CD14-positive monocyte (primary cell): Measurements from ENCODE around the gene CA4. TPM values are rescaled to one million over a fixed set of nuclear protein-coding genes. Genes with fewer than 3 reads are reported as not detected.

ENCODE experiments used
- DNase-seq, 3 donors: peaks; one replicate each; pipeline ENCODE4 v3.0.0-alpha.2; 2011 to 2022
- H2AFZ ChIP-seq: 2 replicates; pipeline ENCODE4 v1.6.0; 2012; ENCODE audit warnings: mild to moderate bottlenecking, low read depth, low read length, inconsistent platforms; ENCODE audit not compliant: insufficient read depth, poor library complexity, severe bottlenecking
- H3K27ac ChIP-seq, 2 donors: 1 replicate in 1 of 2; 2 replicates in 1 of 2; pipeline ENCODE4 v1.5.1; 2012 to 2013; ENCODE audit warnings: low read length in 2 of 2, control low read depth in 1 of 2, inconsistent platforms in 1 of 2, low read depth in 1 of 2, mild to moderate bottlenecking in 1 of 2
- H3K27me3 ChIP-seq, 2 donors: one replicate each; pipeline versions ENCODE4 v1.6.0 to v1.6.1; 2011 to 2013; ENCODE audit warnings: low read length in 2 of 2; ENCODE audit not compliant: control insufficient read depth in 2 of 2, insufficient read depth in 2 of 2
- H3K36me3 ChIP-seq, 2 donors: replicated peaks in 1 of 2; 1 replicate in 1 of 2; 2 replicates in 1 of 2; pipeline versions ENCODE4 v1.5.1 to v1.6.1; 2012 to 2013; ENCODE audit warnings: low read length in 2 of 2, control low read depth in 1 of 2, inconsistent platforms in 1 of 2, mild to moderate bottlenecking in 1 of 2; ENCODE audit not compliant: insufficient read depth in 2 of 2, control insufficient read depth in 1 of 2
- H3K4me1 ChIP-seq, 2 donors: 1 replicate in 1 of 2; 2 replicates in 1 of 2; pipeline versions ENCODE4 v1.5.1 to v1.6.1; 2012 to 2013; ENCODE audit warnings: low read length in 2 of 2, control low read depth in 1 of 2, inconsistent platforms in 1 of 2, mild to moderate bottlenecking in 1 of 2, moderate library complexity in 1 of 2; ENCODE audit not compliant: insufficient read depth in 2 of 2, control insufficient read depth in 1 of 2
- H3K4me2 ChIP-seq: replicated peaks from 2 replicates; pipeline ENCODE3; 2012; ENCODE audit warnings: low read length, moderate library complexity, mild to moderate bottlenecking; ENCODE audit not compliant: poor library complexity, severe bottlenecking; ENCODE audit errors: extremely low read depth
- H3K4me3 ChIP-seq, 3 experiments: fragments of 200-600 bp in 1 of 3; sonication (generic) in 1 of 3; replicated peaks in 1 of 3; 1 replicate in 2 of 3; 2 replicates in 1 of 3; pipeline ENCODE4 v1.5.1; 2011 to 2013; ENCODE audit warnings: low read length in 3 of 3, mild to moderate bottlenecking in 3 of 3, control low read depth in 2 of 3, low read depth in 2 of 3, inconsistent platforms in 1 of 3, moderate library complexity in 1 of 3
- H3K79me2 ChIP-seq: 2 replicates; pipeline ENCODE4 v1.6.0; 2012; ENCODE audit warnings: mild to moderate bottlenecking, control low read depth, inconsistent platforms, low read length, moderate library complexity; ENCODE audit not compliant: insufficient read depth
- H3K9ac ChIP-seq: 2 replicates; pipeline ENCODE4 v1.6.0; 2017; ENCODE audit warnings: low read length, mild to moderate bottlenecking; ENCODE audit not compliant: insufficient read depth, poor library complexity, severe bottlenecking
- H3K9me3 ChIP-seq, 2 donors: replicated peaks in 1 of 2; 1 replicate in 1 of 2; 2 replicates in 1 of 2; pipeline versions ENCODE4 v1.5.1 to v1.6.1; 2012 to 2013; ENCODE audit warnings: low read length in 2 of 2, control low read depth in 1 of 2; ENCODE audit not compliant: control insufficient read depth in 1 of 2, insufficient read depth in 1 of 2
- H4K20me1 ChIP-seq: 2 replicates; pipeline ENCODE4 v1.6.0; 2012; ENCODE audit warnings: mild to moderate bottlenecking, low read length, control low read depth, moderate library complexity; ENCODE audit not compliant: insufficient read depth
- H3K27ac Mint-ChIP-seq, 7 donors: one replicate each; pipeline ENCODE4 v1.8.0; 2020; ENCODE audit warnings: mild to moderate bottlenecking in 7 of 7, mixed read lengths in 7 of 7, moderate library complexity in 6 of 7, inconsistent platforms in 2 of 7
- H3K27me3 Mint-ChIP-seq, 3 donors: one replicate each; pipeline ENCODE4 v1.8.0; 2021 to 2022; ENCODE audit warnings: low read depth in 3 of 3, mild to moderate bottlenecking in 3 of 3, mixed read lengths in 3 of 3, moderate library complexity in 3 of 3, inconsistent platforms in 1 of 3
- H3K36me3 Mint-ChIP-seq, 2 donors: one replicate each; pipeline ENCODE4 v1.8.0; 2020; ENCODE audit warnings: mixed read lengths in 2 of 2, inconsistent platforms in 1 of 2, mild to moderate bottlenecking in 1 of 2
- H3K4me1 Mint-ChIP-seq: one replicate; pipeline ENCODE4 v1.8.0; 2020; ENCODE audit warnings: mild to moderate bottlenecking, mixed read lengths
- H3K4me3 Mint-ChIP-seq, 2 donors: one replicate each; pipeline ENCODE4 v1.8.0; 2020; ENCODE audit warnings: mild to moderate bottlenecking in 2 of 2, mixed read lengths in 2 of 2, moderate library complexity in 1 of 2
- H3K9me3 Mint-ChIP-seq, 7 donors: one replicate each; pipeline ENCODE4 v1.8.0; 2020 to 2022; ENCODE audit warnings: mixed read lengths in 7 of 7, mild to moderate bottlenecking in 6 of 7, moderate library complexity in 6 of 7, inconsistent platforms in 2 of 7
- CTCF ChIP-seq: fragments of 200-600 bp; IDR thresholded peaks from one replicate; pipeline ENCODE4 v1.8.0; 2022; ENCODE audit warnings: antibody characterized with exemption, mild to moderate bottlenecking
- WGBS: methylation state at CpG from one replicate; pipeline ENCODE4 v1.1.5; 2013; ENCODE audit warnings: missing lambda C conversion rate; ENCODE audit not compliant: insufficient coverage; 5-methylcytosine and 5-hydroxymethylcytosine counted together
- intact Hi-C, 2 donors: fragments of 100-400 bp; cut with micrococcal nuclease; formaldehyde crosslinking; loops; one replicate each; pipeline versions ENCODE4 v1.15.0 to v1.15.1; 2023
- polyA plus RNA-seq, 3 donors: library from polyadenylated mRNA; depleted of rRNA in 1 of 3; unstranded in 2 of 3; stranded (reverse) in 1 of 3; fragments of 300-500 nt in 2 of 3; fragments of >200 nt in 1 of 3; fragmentation: Illumina TruSeq in 2 of 3; gene quantifications; 1 replicate in 2 of 3; 2 replicates in 1 of 3; pipeline ENCODE4 v1.2.3, GENCODE V29; 2012 to 2021

Gene CA4
- polyA plus RNA-seq, 3 donors: not detected

- Histone ChIP-seq H3K9ac (no peak overlapping the region), H3K9me3 (peaks cover 0 to 29% of the 10 kb centered on the region in 2 donors), H3K27me3 (peaks cover 35 to 86% of the 10 kb centered on the region in 2 donors), H3K4me2 (no peak overlapping the region), H3K27ac (no peak overlapping the region), H3K4me3 (no peak overlapping the region), H2AFZ (no peak overlapping the region), H3K79me2 (no peaks in the 10 kb centered on the region), H4K20me1 (no peaks in the 10 kb centered on the region), H3K4me1 (peaks cover 11 to 27% of the 10 kb centered on the region in 2 donors), H3K36me3 (no peaks in the 10 kb centered on the region)
- H3K27me3 Mint-ChIP-seq: peaks cover 81 to 96% (median 91%) of the 10 kb centered on the region in 3 donors
- no peak for TF ChIP-seq CTCF
- DNase-seq: peak in 2 of 3 donors; percentile 30 to 49
- peaks cover 0 to 1% of the 10 kb centered on the region in 2 donors for H3K36me3 Mint-ChIP-seq
- H3K27ac Mint-ChIP-seq: peak overlapping the region in 2 of 7 donors; percentile 31 to 51
- H3K9me3 Mint-ChIP-seq: peaks cover 0 to 26% (median 8%) of the 10 kb centered on the region in 7 donors
- peak overlapping the region in 1 of 2 donors; percentile 35 for H3K4me3 Mint-ChIP-seq
- 69% methylated on average over 7 of the region's 8 CpGs for WGBS
- intact Hi-C loops: loop anchor here in 1 of 2 donors (10.0 kb wide), 1 partner anchor 287 kb away; no protein-coding TSS in a partner anchor
- peaks cover 28% of the 10 kb centered on the region for H3K4me1 Mint-ChIP-seq
Measured at GRCh38 chr17:60147553-60148223, 2.1 kb upstream of the CA4 start.

- Histone ChIP-seq H3K27ac (no peak overlapping the region), H3K27me3 (peaks cover 35 to 83% of the 10 kb centered on the region in 2 donors), H3K4me3 (no peak overlapping the region), H3K9me3 (peaks cover 0 to 29% of the 10 kb centered on the region in 2 donors), H3K4me1 (peaks cover 5 to 20% of the 10 kb centered on the region in 2 donors), H3K79me2 (no peaks in the 10 kb centered on the region), H2AFZ (no peak overlapping the region), H3K4me2 (no peak overlapping the region), H3K36me3 (no peaks in the 10 kb centered on the region), H4K20me1 (no peaks in the 10 kb centered on the region), H3K9ac (no peak overlapping the region)
- Mint-ChIP-seq H3K27ac (no peak overlapping the region), H3K4me3 (peak overlapping the region in 1 of 2 donors; percentile 63), H3K36me3 (peaks cover 0 to 1% of the 10 kb centered on the region in 2 donors), H3K27me3 (peaks cover 83 to 95% (median 91%) of the 10 kb centered on the region in 3 donors), H3K4me1 (peaks cover 22% of the 10 kb centered on the region), H3K9me3 (peaks cover 0 to 26% (median 8%) of the 10 kb centered on the region in 7 donors)
- 80% methylated on average over 1 of the region's 2 CpGs for WGBS
- no peak for DNase-seq
- TF ChIP-seq CTCF: no peak
- intact Hi-C loops: loop anchor here in 1 of 2 donors (10.0 kb wide), 1 partner anchor 286 kb away; no protein-coding TSS in a partner anchor
Measured at GRCh38 chr17:60148373-60148772, 1.4 kb upstream of the CA4 start.
